Neural progenitor cell (in vitro differentiated cells): ENCODE results near the gene HTR3C. TPM values are rescaled to one million over a fixed set of nuclear protein-coding genes. Genes with fewer than 3 reads are reported as not detected.

Experiments used
- DNase-seq: peaks from one replicate; pipeline ENCODE4 v3.0.0-alpha.2; 2016; ENCODE audit warnings: low spot score
- H2AFZ ChIP-seq: fragments of 200-600 bp; sonication (generic); replicated peaks from 2 replicates; pipeline ENCODE4 v1.6.1; 2016; ENCODE audit warnings: antibody characterized with exemption
- H3F3A ChIP-seq: fragments of 200-600 bp; sonication (generic); 2 replicates; pipeline ENCODE4 v1.6.1; 2016; ENCODE audit warnings: antibody characterized with exemption, low read depth
- H3K27ac ChIP-seq: fragments of 200-600 bp; sonication (generic); 2 replicates; pipeline ENCODE4 v1.5.1; 2016; ENCODE audit warnings: mild to moderate bottlenecking
- H3K27me3 ChIP-seq: fragments of 200-600 bp; sonication (generic); 2 replicates; pipeline ENCODE4 v1.6.1; 2016; ENCODE audit warnings: mild to moderate bottlenecking, moderate library complexity
- H3K36me3 ChIP-seq: fragments of 200-600 bp; sonication (generic); 2 replicates; pipeline ENCODE4 v1.5.1; 2016
- H3K4me1 ChIP-seq: fragments of 200-600 bp; sonication (generic); 2 replicates; pipeline ENCODE4 v1.6.1; 2016; ENCODE audit warnings: mixed run types
- H3K4me2 ChIP-seq: fragments of 200-600 bp; sonication (generic); 2 replicates; pipeline ENCODE4 v1.6.1; 2016
- H3K4me3 ChIP-seq: fragments of 200-600 bp; sonication (generic); 2 replicates; pipeline ENCODE4 v1.5.1; 2016
- H3K79me2 ChIP-seq: fragments of 200-600 bp; sonication (generic); 2 replicates; pipeline ENCODE4 v1.6.1; 2016; ENCODE audit warnings: low read depth
- H3K9ac ChIP-seq: fragments of 200-600 bp; sonication (generic); 2 replicates; pipeline ENCODE4 v1.6.1; 2016
- H3K9me3 ChIP-seq: fragments of 200-600 bp; sonication (generic); 2 replicates; pipeline ENCODE4 v1.5.1; 2016; ENCODE audit warnings: low read depth
- H4K20me1 ChIP-seq: fragments of 200-600 bp; sonication (generic); 2 replicates; pipeline ENCODE4 v1.6.1; 2016; ENCODE audit warnings: low read depth
- H3K27ac Mint-ChIP-seq: 3 replicates; pipeline ENCODE4 v1.8.0; 2021; ENCODE audit warnings: mixed read lengths
- H3K27me3 Mint-ChIP-seq: 2 replicates; pipeline ENCODE4 v1.8.0; 2022; ENCODE audit warnings: low read depth, mild to moderate bottlenecking, inconsistent platforms, moderate library complexity, mixed read lengths; ENCODE audit not compliant: insufficient read depth
- H3K36me3 Mint-ChIP-seq: 3 replicates; pipeline ENCODE4 v1.8.0; 2021; ENCODE audit warnings: mixed read lengths
- H3K4me1 Mint-ChIP-seq: 3 replicates; pipeline ENCODE4 v1.8.0; 2021; ENCODE audit warnings: mixed read lengths
- H3K4me3 Mint-ChIP-seq: 3 replicates; pipeline ENCODE4 v1.8.0; 2021; ENCODE audit warnings: mild to moderate bottlenecking, moderate library complexity, mixed read lengths
- H3K9me3 Mint-ChIP-seq: 3 replicates; pipeline ENCODE4 v1.8.0; 2020; ENCODE audit warnings: mixed read lengths
- CTCF ChIP-seq: fragments of 200-600 bp; sonication (generic); IDR thresholded peaks from 2 replicates; pipeline ENCODE4 v1.5.1; 2017; ENCODE audit warnings: antibody characterized with exemption, mild to moderate bottlenecking
- EZH2 ChIP-seq: fragments of 200-600 bp; sonication (generic); IDR thresholded peaks from 2 replicates; pipeline ENCODE4 v1.6.1; 2017; ENCODE audit warnings: antibody characterized with exemption, mild to moderate bottlenecking, moderate library complexity
- EZH2phosphoT487 ChIP-seq: fragments of 200-600 bp; sonication (generic); IDR thresholded peaks from 2 replicates; pipeline ENCODE4 v1.6.1; 2017; ENCODE audit warnings: antibody characterized with exemption
- total RNA-seq: library from RNA; depleted of rRNA; stranded (reverse); fragments of >200 nt; gene quantifications from 2 replicates; pipeline ENCODE4 v1.2.3, GENCODE V29; 2015; ENCODE audit warnings: low replicate concordance

Gene HTR3C
- total RNA-seq, 1 donor from 2014 or later: not detected

- H3K9me3 Mint-ChIP-seq: peaks cover 15% of the 10 kb centered on the region
- Histone ChIP-seq H4K20me1 (no peaks in the 10 kb centered on the region), H3F3A (no peaks in the 10 kb centered on the region), H2AFZ (no peak overlapping the region), H3K9ac (no peak overlapping the region), H3K27ac (no peak overlapping the region), H3K4me3 (no peak overlapping the region), H3K4me2 (no peak overlapping the region), H3K4me1 (no peaks in the 10 kb centered on the region), H3K36me3 (no peaks in the 10 kb centered on the region), H3K79me2 (no peaks in the 10 kb centered on the region), H3K9me3 (peaks cover 5% of the 10 kb centered on the region), H3K27me3 (no peaks in the 10 kb centered on the region)
- H3K4me3 Mint-ChIP-seq: no peak overlapping the region
- no peak overlapping the region for H3K27ac Mint-ChIP-seq
- H3K4me1 Mint-ChIP-seq: no peaks in the 10 kb centered on the region
- DNase-seq: no peak
- H3K27me3 Mint-ChIP-seq: peaks cover 4% of the 10 kb centered on the region
- H3K36me3 Mint-ChIP-seq: no peaks in the 10 kb centered on the region
- TF ChIP-seq CTCF (no peak), EZH2phosphoT487 (no peak), EZH2 (no peak)
Observed at GRCh38 chr3:184092199-184092598, 39.4 kb downstream of the HTR3C start.

GRCh38 chr3:184096811-184097383, 44.0 kb downstream of the HTR3C start, which contains the start of gene HTR3E:
TSS of gene HTR3E (plus strand) at chr3:184097064. CDS start at chr3:184097530, 466 bp downstream.
- Histone ChIP-seq H3K27me3 (no peaks in the 10 kb centered on the region), H4K20me1 (no peaks in the 10 kb centered on the region), H3K4me2 (no peak within 1 kb of the TSS), H3K36me3 (no peaks in the 10 kb centered on the region), H3K4me3 (no peak within 1 kb of the TSS), H3F3A (no peaks in the 10 kb centered on the region), H3K9ac (no peak within 1 kb of the TSS), H3K79me2 (no peaks in the 10 kb centered on the region), H3K27ac (no peak within 1 kb of the TSS), H2AFZ (no peak within 1 kb of the TSS), H3K4me1 (no peaks in the 10 kb centered on the region), H3K9me3 (peaks cover 5% of the 10 kb centered on the region)
- no peak within 1 kb of the TSS for H3K4me3 Mint-ChIP-seq
- DNase-seq: no peak
- peaks cover 10% of the 10 kb centered on the region for H3K9me3 Mint-ChIP-seq
- TF ChIP-seq EZH2phosphoT487 (no peak), EZH2 (no peak), CTCF (no peak)
- no peaks in the 10 kb centered on the region for H3K4me1 Mint-ChIP-seq
- no peaks in the 10 kb centered on the region for H3K36me3 Mint-ChIP-seq
- H3K27ac Mint-ChIP-seq: no peak within 1 kb of the TSS
- H3K27me3 Mint-ChIP-seq: peaks cover 10% of the 10 kb centered on the region

- H3K27ac Mint-ChIP-seq: no peak overlapping the region
- H3K4me3 ChIP-seq: no peak overlapping the region
Observed at GRCh38 chr3:184097556-184097955, 44.7 kb downstream of the HTR3C start.

More at GRCh38 chr3:184097556-184097955, 44.7 kb downstream of the HTR3C start:
- H3F3A ChIP-seq: no peaks in the 10 kb centered on the region
- no peak overlapping the region for H3K4me2 ChIP-seq
- Mint-ChIP-seq H3K4me3 (no peak overlapping the region), H3K27me3 (peaks cover 10% of the 10 kb centered on the region), H3K36me3 (no peaks in the 10 kb centered on the region), H3K9me3 (peaks cover 4% of the 10 kb centered on the region), H3K4me1 (no peaks in the 10 kb centered on the region)
- no peak overlapping the region for H3K9ac ChIP-seq
- no peak overlapping the region for H2AFZ ChIP-seq
- H3K27ac ChIP-seq: no peak overlapping the region
- peaks cover 4% of the 10 kb centered on the region for H3K9me3 ChIP-seq
- no peaks in the 10 kb centered on the region for H3K4me1 ChIP-seq
- H4K20me1 ChIP-seq: no peaks in the 10 kb centered on the region
- no peak for DNase-seq
- H3K79me2 ChIP-seq: no peaks in the 10 kb centered on the region
- H3K27me3 ChIP-seq: no peaks in the 10 kb centered on the region
- TF ChIP-seq EZH2: no peak
- TF ChIP-seq EZH2phosphoT487: no peak
- TF ChIP-seq CTCF: no peak
- H3K36me3 ChIP-seq: no peaks in the 10 kb centered on the region
